ENCODE results near the gene MLLT3.
"Not testable (repeated sequence)": the region's sequence is repeated elsewhere in the genome, so short reads cannot be mapped to it uniquely, and the experiment has no call there.

MLLT3 gene

GRCh38 chr9:20622330-20623020, at the start of gene MLLT3:
Gene MLLT3 (minus strand): TSS chr9:20622499.
- peak; percentile 96 for DNase-seq

GRCh38 chr9:20671635-20672034, 49.3 kb upstream of the MLLT3 start:
- DNase-seq, result no peak

GRCh38 chr9:20670395-20670794, 48.1 kb upstream of the MLLT3 start:
- DNase-seq, result no peak

- DNase-seq, result no peak
Measured at GRCh38 chr9:20664501-20664900, 42.2 kb upstream of the MLLT3 start.

GRCh38 chr9:20663133-20663532, 40.8 kb upstream of the MLLT3 start:
- no peak for DNase-seq

- DNase-seq, result no peak
Measured at GRCh38 chr9:20662156-20662555, 39.9 kb upstream of the MLLT3 start.

GRCh38 chr9:20659474-20659967, 37.2 kb upstream of the MLLT3 start:
- DNase-seq, result no peak

GRCh38 chr9:20658677-20659473, 36.6 kb upstream of the MLLT3 start:
- DNase-seq, result no peak

- not testable (repeated sequence) for DNase-seq
Measured at GRCh38 chr9:20658246-20658667, 36.0 kb upstream of the MLLT3 start.

GRCh38 chr9:20651939-20652338, 29.6 kb upstream of the MLLT3 start:
- peak; percentile 17 for DNase-seq

GRCh38 chr9:20650750-20651299, 28.5 kb upstream of the MLLT3 start:
- no peak for DNase-seq

- DNase-seq, result no peak
Measured at GRCh38 chr9:20650313-20650712, 28.0 kb upstream of the MLLT3 start.

GRCh38 chr9:20649381-20649780, 27.1 kb upstream of the MLLT3 start:
- DNase-seq, result no peak

- no peak for DNase-seq
Measured at GRCh38 chr9:20646656-20647055, 24.4 kb upstream of the MLLT3 start.

GRCh38 chr9:20643660-20644059, 21.4 kb upstream of the MLLT3 start:
- DNase-seq, result no peak

GRCh38 chr9:20642045-20642444, 19.7 kb upstream of the MLLT3 start:
- DNase-seq, result no peak

- peak; percentile 85 for DNase-seq
Measured at GRCh38 chr9:20640331-20641187, 18.3 kb upstream of the MLLT3 start.

- no peak for DNase-seq
Measured at GRCh38 chr9:20636888-20637440, 14.7 kb upstream of the MLLT3 start.

GRCh38 chr9:20634895-20635294, 12.6 kb upstream of the MLLT3 start:
- no peak for DNase-seq

- DNase-seq, result no peak
Measured at GRCh38 chr9:20632705-20633104, 10.4 kb upstream of the MLLT3 start.

GRCh38 chr9:20630241-20630943, 8.1 kb upstream of the MLLT3 start:
- DNase-seq, result no peak

- no peak for DNase-seq
Measured at GRCh38 chr9:20625003-20625349, 2.7 kb upstream of the MLLT3 start.

Measured in hematopoietic multipotent progenitor cell treated with erythropoietin and hydrocortisone succinate and interleukin-3 and kit ligand, for 6 days (in vitro differentiated cells).